ENCODE data around the gene HIPK3.
"Not testable (repeated sequence)": the region's sequence is repeated elsewhere in the genome, so short reads cannot be mapped to it uniquely, and the experiment has no call there.

HIPK3 gene

GRCh38 chr11:33257160-33257896 lies at the start of gene HIPK3:
Gene HIPK3 (plus strand): TSS chr11:33257381.
- peak; percentile 46 to 58 for DNase-seq (ENCODE audit: low read depth in 1 of 2, low spot score in 1 of 2)

- no peak for DNase-seq (ENCODE audit: low read depth in 1 of 2, low spot score in 1 of 2)
Measured at GRCh38 chr11:33207408-33207985, 49.7 kb upstream of the HIPK3 start.

- no peak for DNase-seq (ENCODE audit: low read depth in 1 of 2, low spot score in 1 of 2)
Measured at GRCh38 chr11:33208150-33208549, 49.0 kb upstream of the HIPK3 start.

GRCh38 chr11:33211153-33211552 lies 46.0 kb upstream of the HIPK3 start:
- DNase-seq (ENCODE audit: low read depth in 1 of 2, low spot score in 1 of 2) = no peak

- DNase-seq (ENCODE audit: low read depth in 1 of 2, low spot score in 1 of 2) = no peak
Measured at GRCh38 chr11:33211580-33211979, 45.6 kb upstream of the HIPK3 start.

- no peak for DNase-seq (ENCODE audit: low read depth in 1 of 2, low spot score in 1 of 2)
Measured at GRCh38 chr11:33214187-33214586, 43.0 kb upstream of the HIPK3 start.

GRCh38 chr11:33214767-33215166 lies 42.4 kb upstream of the HIPK3 start:
- DNase-seq (ENCODE audit: low read depth in 1 of 2, low spot score in 1 of 2) = no peak

- not testable (repeated sequence) for DNase-seq (ENCODE audit: low read depth in 1 of 2, low spot score in 1 of 2)
Measured at GRCh38 chr11:33216676-33217075, 40.5 kb upstream of the HIPK3 start.

GRCh38 chr11:33222052-33222750 lies 35.0 kb upstream of the HIPK3 start:
- DNase-seq (ENCODE audit: low read depth in 1 of 2, low spot score in 1 of 2) = no peak

GRCh38 chr11:33225371-33225770 lies 31.8 kb upstream of the HIPK3 start:
- no peak for DNase-seq (ENCODE audit: low read depth in 1 of 2, low spot score in 1 of 2)

GRCh38 chr11:33227578-33228261 lies 29.5 kb upstream of the HIPK3 start:
- no peak for DNase-seq (ENCODE audit: low read depth in 1 of 2, low spot score in 1 of 2)

GRCh38 chr11:33234397-33235190 lies 22.6 kb upstream of the HIPK3 start:
- DNase-seq (ENCODE audit: low read depth in 1 of 2, low spot score in 1 of 2) = no peak

- no peak for DNase-seq (ENCODE audit: low read depth in 1 of 2, low spot score in 1 of 2)
Measured at GRCh38 chr11:33237039-33237597, 20.1 kb upstream of the HIPK3 start.

GRCh38 chr11:33242575-33242974 lies 14.6 kb upstream of the HIPK3 start:
- no peak for DNase-seq (ENCODE audit: low read depth in 1 of 2, low spot score in 1 of 2)

GRCh38 chr11:33243654-33244053 lies 13.5 kb upstream of the HIPK3 start:
- not testable (repeated sequence) for DNase-seq (ENCODE audit: low read depth in 1 of 2, low spot score in 1 of 2)

- no peak for DNase-seq (ENCODE audit: low read depth in 1 of 2, low spot score in 1 of 2)
Measured at GRCh38 chr11:33248416-33248971, 8.7 kb upstream of the HIPK3 start.

- DNase-seq (ENCODE audit: low read depth in 1 of 2, low spot score in 1 of 2) = no peak
Measured at GRCh38 chr11:33256031-33256812, 959 bp upstream of the HIPK3 start.

- DNase-seq (ENCODE audit: low read depth in 1 of 2, low spot score in 1 of 2) = no peak
Measured at GRCh38 chr11:33256813-33257159, 395 bp upstream of the HIPK3 start.

GRCh38 chr11:33257897-33258630 lies 883 bp downstream of the HIPK3 start:
- DNase-seq (ENCODE audit: low read depth in 1 of 2, low spot score in 1 of 2) = peak; percentile 53 to 61
